ENCODE data around the gene GMDS.
A peak's percentile ranks its signal among the peaks of the same experiment; 100 is the strongest.

GMDS gene

GRCh38 chr6:1864496-1864895 lies 380.9 kb downstream of the GMDS start:
- TF ChIP-seq CTCF (IDR thresholded peaks at IDR 0.05; ENCODE audit: low read depth, low read length), result no peak
- no peak for DNase-seq (ENCODE audit: extremely low read depth, low read depth)

- TF ChIP-seq CTCF (IDR thresholded peaks at IDR 0.05; ENCODE audit: low read depth, low read length), result no peak
- no peak for DNase-seq (ENCODE audit: extremely low read depth, low read depth)
These were observed 383.0 kb downstream of the GMDS start for GRCh38 chr6:1862411-1862810.

GRCh38 chr6:1860756-1861348 lies 384.6 kb downstream of the GMDS start:
- no peak for TF ChIP-seq CTCF (IDR thresholded peaks at IDR 0.05; ENCODE audit: low read depth, low read length)
- no peak for DNase-seq (ENCODE audit: extremely low read depth, low read depth)

- no peak for TF ChIP-seq CTCF (IDR thresholded peaks at IDR 0.05; ENCODE audit: low read depth, low read length)
- DNase-seq (ENCODE audit: extremely low read depth, low read depth), result no peak
These were observed 386.5 kb downstream of the GMDS start for GRCh38 chr6:1858859-1859258.

- no peak for DNase-seq (ENCODE audit: extremely low read depth, low read depth)
- no peak for TF ChIP-seq CTCF (IDR thresholded peaks at IDR 0.05; ENCODE audit: low read depth, low read length)
These were observed 387.2 kb downstream of the GMDS start for GRCh38 chr6:1858196-1858595.

- no peak; the same call in 1 of the 2 replicates for TF ChIP-seq CTCF (IDR thresholded peaks at IDR 0.05; ENCODE audit: low read depth, low read length)
- DNase-seq (ENCODE audit: extremely low read depth, low read depth), result peak; percentile 34
These were observed 389.0 kb downstream of the GMDS start for GRCh38 chr6:1856381-1856780.

GRCh38 chr6:1855890-1856289 lies 389.5 kb downstream of the GMDS start:
- TF ChIP-seq CTCF (IDR thresholded peaks at IDR 0.05; ENCODE audit: low read depth, low read length), result no peak
- no peak for DNase-seq (ENCODE audit: extremely low read depth, low read depth)

All from AG09319 (cell line).